ENCODE measurements around the gene PPP1R3C.

PPP1R3C gene

DNA sequence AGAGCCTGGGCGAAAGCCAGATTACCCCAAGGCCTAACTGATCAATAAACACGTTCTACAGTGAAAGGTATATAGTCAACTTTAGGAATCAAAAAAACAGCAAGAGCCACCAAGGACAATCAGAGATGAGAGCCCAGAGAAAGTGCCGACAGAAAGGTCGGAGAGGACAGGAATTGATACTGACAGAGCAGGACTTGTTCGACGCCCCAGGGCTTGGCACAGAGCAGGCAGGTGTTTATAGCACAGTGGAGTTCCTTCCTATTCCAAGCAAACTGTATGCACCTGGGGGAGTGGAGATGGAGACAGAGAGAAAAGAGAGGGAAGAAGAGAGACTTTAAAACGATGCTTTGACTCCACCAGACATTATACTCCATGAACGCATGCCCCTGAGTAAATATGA lies 39.5 kb downstream of the PPP1R3C start:
- Mint-ChIP-seq H3K9me3 (no peaks in the 10 kb centered on the region), H3K36me3 (no peaks in the 10 kb centered on the region), H3K4me1 (no peaks in the 10 kb centered on the region), H3K4me3 (no peak overlapping the region), H3K27me3 (peaks cover 11% of the 10 kb centered on the region), H3K27ac (no peak overlapping the region)

GRCh38 chr10:91592266-91592975 lies 40.5 kb downstream of the PPP1R3C start:
- H3K4me3 Mint-ChIP-seq = no peak overlapping the region
- H3K9me3 Mint-ChIP-seq = no peaks in the 10 kb centered on the region
- no peaks in the 10 kb centered on the region for H3K36me3 Mint-ChIP-seq
- H3K27ac Mint-ChIP-seq = no peak overlapping the region
- H3K27me3 Mint-ChIP-seq = peaks cover 11% of the 10 kb centered on the region
- no peaks in the 10 kb centered on the region for H3K4me1 Mint-ChIP-seq

DNA sequence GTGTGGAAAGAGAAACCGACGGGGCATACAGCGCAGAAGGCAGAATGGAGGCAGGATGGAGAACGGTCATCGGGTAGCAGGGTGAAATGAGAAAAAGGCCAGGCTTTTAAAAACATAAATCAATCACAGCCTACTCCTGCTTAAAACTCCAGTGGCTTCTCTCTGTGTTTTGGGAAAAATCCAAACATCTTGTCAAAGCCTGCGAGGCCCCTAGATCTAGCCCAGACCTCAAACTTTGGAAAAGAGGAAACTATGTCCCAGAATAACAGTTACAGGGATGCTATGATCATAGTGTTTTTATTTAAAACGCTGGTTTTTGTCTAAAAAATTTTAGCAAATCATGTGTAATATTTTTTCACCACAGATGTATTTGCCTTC lies 41.1 kb downstream of the PPP1R3C start:
- H3K9me3 Mint-ChIP-seq = no peaks in the 10 kb centered on the region
- no peak overlapping the region for H3K27ac Mint-ChIP-seq
- H3K27me3 Mint-ChIP-seq = peaks cover 10% of the 10 kb centered on the region
- no peaks in the 10 kb centered on the region for H3K4me1 Mint-ChIP-seq
- H3K36me3 Mint-ChIP-seq = no peaks in the 10 kb centered on the region
- no peak overlapping the region for H3K4me3 Mint-ChIP-seq

- no peaks in the 10 kb centered on the region for H3K4me1 Mint-ChIP-seq
- H3K4me3 Mint-ChIP-seq = no peak overlapping the region
- peaks cover 10% of the 10 kb centered on the region for H3K27me3 Mint-ChIP-seq
- no peak overlapping the region for H3K27ac Mint-ChIP-seq
- no peaks in the 10 kb centered on the region for H3K36me3 Mint-ChIP-seq
- H3K9me3 Mint-ChIP-seq = no peaks in the 10 kb centered on the region
Measured at GRCh38 chr10:91590904-91591796, 41.7 kb downstream of the PPP1R3C start.

- no peaks in the 10 kb centered on the region for H3K9me3 Mint-ChIP-seq
- no peaks in the 10 kb centered on the region for H3K4me1 Mint-ChIP-seq
- no peak overlapping the region for H3K4me3 Mint-ChIP-seq
- H3K27ac Mint-ChIP-seq = no peak overlapping the region
- H3K36me3 Mint-ChIP-seq = no peaks in the 10 kb centered on the region
- H3K27me3 Mint-ChIP-seq = peaks cover 11% of the 10 kb centered on the region
Measured at GRCh38 chr10:91590142-91590903, 42.5 kb downstream of the PPP1R3C start.

DNA sequence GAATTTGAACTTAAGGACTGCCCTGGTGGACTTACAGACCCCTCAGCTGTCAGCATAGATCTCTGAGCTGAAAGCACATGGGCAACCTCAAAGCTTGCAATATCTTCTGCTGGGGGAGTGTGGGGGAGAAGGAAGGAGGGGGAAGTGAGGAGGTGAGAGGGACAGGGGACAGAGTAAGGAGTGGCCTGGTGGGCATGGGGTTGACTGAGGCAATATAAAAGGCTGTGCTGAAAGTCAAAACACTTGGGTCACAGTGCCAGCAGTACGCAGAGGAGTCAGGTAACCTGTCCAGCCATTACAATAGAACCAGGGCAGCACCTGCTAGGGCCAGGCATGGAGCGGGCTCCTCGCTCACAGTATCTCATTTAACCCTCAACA lies 43.2 kb downstream of the PPP1R3C start:
- H3K4me3 Mint-ChIP-seq = no peak overlapping the region
- H3K9me3 Mint-ChIP-seq = no peaks in the 10 kb centered on the region
- no peak overlapping the region for H3K27ac Mint-ChIP-seq
- no peaks in the 10 kb centered on the region for H3K4me1 Mint-ChIP-seq
- H3K27me3 Mint-ChIP-seq = peaks cover 13% of the 10 kb centered on the region
- H3K36me3 Mint-ChIP-seq = no peaks in the 10 kb centered on the region

DNA sequence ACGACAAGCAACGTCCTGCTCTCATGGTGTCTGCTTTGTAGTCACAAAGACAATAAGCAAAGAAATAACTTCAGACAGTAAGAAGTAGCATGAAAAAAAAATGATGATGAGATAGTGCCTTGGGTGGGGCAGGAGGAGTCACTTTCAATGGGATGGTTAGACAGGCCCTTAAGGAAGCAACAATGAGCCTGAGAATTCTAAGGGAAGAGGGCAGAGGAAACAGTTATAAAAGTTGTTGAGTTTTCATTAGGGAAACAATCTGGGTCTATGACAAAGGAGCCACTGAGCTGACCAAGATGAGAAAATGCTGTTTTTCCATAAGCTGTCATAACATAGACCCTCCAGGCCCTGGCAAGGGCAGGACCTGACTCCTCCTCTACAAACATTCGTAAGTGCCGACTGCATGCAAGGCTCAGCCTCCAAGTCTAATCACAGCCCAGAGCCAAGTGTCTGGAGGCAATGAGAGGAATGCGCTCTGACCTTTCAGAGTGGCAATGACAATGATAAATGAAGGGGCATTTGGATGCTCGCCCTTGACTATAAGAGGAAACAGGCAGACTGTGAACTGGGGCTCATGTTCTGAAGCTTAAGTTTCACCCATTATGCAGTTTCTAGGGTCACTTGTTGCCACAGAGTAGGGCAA lies 43.7 kb downstream of the PPP1R3C start:
- no peaks in the 10 kb centered on the region for H3K36me3 Mint-ChIP-seq
- H3K27me3 Mint-ChIP-seq = peaks cover 14% of the 10 kb centered on the region
- no peak overlapping the region for H3K4me3 Mint-ChIP-seq
- no peak overlapping the region for H3K27ac Mint-ChIP-seq
- no peaks in the 10 kb centered on the region for H3K4me1 Mint-ChIP-seq
- no peaks in the 10 kb centered on the region for H3K9me3 Mint-ChIP-seq

DNA sequence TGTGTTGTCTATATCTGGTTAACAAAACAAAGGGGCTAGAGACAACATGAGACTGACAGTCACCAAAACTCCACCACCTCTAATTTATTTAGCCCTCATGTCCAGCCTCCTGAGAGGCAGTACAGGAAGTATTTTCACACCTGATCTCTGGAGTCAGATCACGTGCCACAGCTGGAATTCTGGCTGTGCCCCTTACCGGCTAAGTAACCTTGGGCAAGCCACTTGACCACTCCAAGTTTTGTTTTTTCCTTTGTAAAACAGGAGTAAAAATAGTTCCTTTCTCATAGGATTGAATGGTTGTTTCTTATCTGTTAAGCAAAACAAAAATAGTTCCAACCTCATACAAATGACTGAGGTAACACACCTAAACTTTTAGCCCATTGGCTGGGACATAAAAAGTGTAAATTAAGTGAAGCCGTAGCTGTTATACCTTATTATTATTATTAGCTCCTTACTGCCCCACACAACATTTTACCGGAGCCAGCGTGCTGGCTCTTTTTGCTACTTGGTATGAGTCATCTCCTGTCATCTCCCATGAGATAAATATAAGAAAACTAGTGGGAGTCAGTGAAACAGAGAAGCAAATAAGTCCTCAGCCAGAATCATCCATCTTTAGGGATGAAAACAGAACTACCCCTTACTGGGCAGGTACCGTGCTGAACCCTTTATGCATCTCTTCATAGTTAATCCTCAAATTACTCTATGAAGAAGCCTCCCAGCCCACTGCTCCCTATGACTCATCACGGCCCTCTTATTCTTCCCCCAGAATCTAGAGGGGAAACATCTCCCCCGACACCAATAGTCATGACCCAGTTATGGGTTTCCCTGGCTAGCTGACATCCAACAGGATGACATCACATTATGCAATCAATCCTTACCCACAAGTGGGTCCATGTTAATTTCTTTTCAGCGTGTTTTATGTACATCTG lies 44.9 kb downstream of the PPP1R3C start:
- H3K9me3 Mint-ChIP-seq = no peaks in the 10 kb centered on the region
- peaks cover 12% of the 10 kb centered on the region for H3K27me3 Mint-ChIP-seq
- no peaks in the 10 kb centered on the region for H3K36me3 Mint-ChIP-seq
- no peak overlapping the region for H3K27ac Mint-ChIP-seq
- no peaks in the 10 kb centered on the region for H3K4me1 Mint-ChIP-seq
- H3K4me3 Mint-ChIP-seq = no peak overlapping the region

GRCh38 chr10:91582153-91582554 lies 50.7 kb downstream of the PPP1R3C start:
- H3K4me1 Mint-ChIP-seq = no peaks in the 10 kb centered on the region

GRCh38 chr10:91579329-91579985 lies 53.4 kb downstream of the PPP1R3C start:
- H3K4me3 Mint-ChIP-seq = no peak overlapping the region
- no peaks in the 10 kb centered on the region for H3K36me3 Mint-ChIP-seq
- H3K4me1 Mint-ChIP-seq = no peaks in the 10 kb centered on the region
- H3K9me3 Mint-ChIP-seq = no peaks in the 10 kb centered on the region
- H3K27me3 Mint-ChIP-seq = peaks cover 4% of the 10 kb centered on the region
- no peak overlapping the region for H3K27ac Mint-ChIP-seq

More at GRCh38 chr10:91582153-91582554, 50.7 kb downstream of the PPP1R3C start:
- Mint-ChIP-seq H3K4me3 (no peak overlapping the region), H3K36me3 (no peaks in the 10 kb centered on the region), H3K27me3 (peaks cover 9% of the 10 kb centered on the region), H3K9me3 (no peaks in the 10 kb centered on the region), H3K27ac (no peak overlapping the region)
